Measurements from ENCODE around the gene SBF2.

SBF2 gene

GRCh38 chr11:10295064-10295901 is 1.3 kb upstream of the SBF2 start:
- Histone ChIP-seq H2BK15ac (replicated peaks; ENCODE audit: low read depth) (no peak overlapping the region), H3K36me3 (ENCODE audit: control insufficient read depth, insufficient read depth, low read length) (no peaks in the 10 kb centered on the region), H2BK5ac (ENCODE audit: low read length) (no peak overlapping the region), H3K18ac (ENCODE audit: low read length) (peak overlapping the region; percentile 78), H4K5ac (ENCODE audit: low read length) (no peak overlapping the region), H3K79me1 (ENCODE audit: low read length) (peaks cover 1% of the 10 kb centered on the region), H3K79me2 (ENCODE audit: control insufficient read depth, insufficient read depth, low read length) (peaks cover 8% of the 10 kb centered on the region), H4K8ac (ENCODE audit: low read depth, low read length) (no peak overlapping the region), H3K23ac (ENCODE audit: low read length) (no peak overlapping the region), H3K4me3 (ENCODE audit: low read length) (no peak overlapping the region), H3K27me3 (ENCODE audit: insufficient read depth, low read length, poor library complexity) (no peaks in the 10 kb centered on the region), H3K4me1 (ENCODE audit: control insufficient read depth, low read depth, low read length) (peaks cover 3% of the 10 kb centered on the region), H3K4me2 (ENCODE audit: low read length) (peak overlapping the region; percentile 77), H2AK5ac (ENCODE audit: low read length) (no peak overlapping the region), H3K4ac (ENCODE audit: low read depth, low read length) (no peak overlapping the region), H2BK120ac (ENCODE audit: low read depth, low read length) (no peak overlapping the region), H3K9ac (ENCODE audit: low read length) (peak overlapping the region; percentile 90), H3K27ac (ENCODE audit: low read depth, low read length) (peak overlapping the region; percentile 96), H3K56ac (ENCODE audit: low read length) (peak overlapping the region; percentile 97)
- WGBS (ENCODE audit: extremely low coverage, insufficient coverage, low lambda C conversion rate): no CpG with 5 or more reads among the region's 10 CpGs
- DNase-seq: no peak

- Histone ChIP-seq H3K4me1 (ENCODE audit: control insufficient read depth, low read depth, low read length) (peaks cover 3% of the 10 kb centered on the region), H3K4me2 (ENCODE audit: low read length) (peak overlapping the region; percentile 77), H3K4me3 (ENCODE audit: low read length) (peak overlapping the region; percentile 50), H2BK15ac (replicated peaks; ENCODE audit: low read depth) (no peak overlapping the region), H3K56ac (ENCODE audit: low read length) (peak overlapping the region; percentile 97), H3K79me1 (ENCODE audit: low read length) (peaks cover 4% of the 10 kb centered on the region), H2BK120ac (ENCODE audit: low read depth, low read length) (peak overlapping the region; percentile 63), H3K23ac (ENCODE audit: low read length) (no peak overlapping the region), H4K8ac (ENCODE audit: low read depth, low read length) (no peak overlapping the region), H4K5ac (ENCODE audit: low read length) (no peak overlapping the region), H3K4ac (ENCODE audit: low read depth, low read length) (peak overlapping the region; percentile 93), H2BK5ac (ENCODE audit: low read length) (peak overlapping the region; percentile 79), H3K18ac (ENCODE audit: low read length) (peak overlapping the region; percentile 78), H2AK5ac (ENCODE audit: low read length) (no peak overlapping the region), H3K9ac (ENCODE audit: low read length) (peak overlapping the region; percentile 90), H3K79me2 (ENCODE audit: control insufficient read depth, insufficient read depth, low read length) (peaks cover 14% of the 10 kb centered on the region), H3K36me3 (ENCODE audit: control insufficient read depth, insufficient read depth, low read length) (no peaks in the 10 kb centered on the region), H3K27ac (ENCODE audit: low read depth, low read length) (peak overlapping the region; percentile 96), H3K27me3 (ENCODE audit: insufficient read depth, low read length, poor library complexity) (no peaks in the 10 kb centered on the region)
- no CpG with 5 or more reads among the region's 45 CpGs for WGBS (ENCODE audit: extremely low coverage, insufficient coverage, low lambda C conversion rate)
- peak; percentile 66 for DNase-seq
Measured at GRCh38 chr11:10294290-10294953, 403 bp upstream of the SBF2 start.

GRCh38 chr11:10291801-10292638 is 2.0 kb downstream of the SBF2 start:
- Histone ChIP-seq H4K8ac (ENCODE audit: low read depth, low read length) (no peak overlapping the region), H3K4me2 (ENCODE audit: low read length) (no peak overlapping the region), H2BK15ac (replicated peaks; ENCODE audit: low read depth) (no peak overlapping the region), H2BK5ac (ENCODE audit: low read length) (no peak overlapping the region), H2BK120ac (ENCODE audit: low read depth, low read length) (no peak overlapping the region), H3K4ac (ENCODE audit: low read depth, low read length) (no peak overlapping the region), H3K4me3 (ENCODE audit: low read length) (no peak overlapping the region), H3K56ac (ENCODE audit: low read length) (no peak overlapping the region), H3K4me1 (ENCODE audit: control insufficient read depth, low read depth, low read length) (peaks cover 3% of the 10 kb centered on the region), H3K36me3 (ENCODE audit: control insufficient read depth, insufficient read depth, low read length) (no peaks in the 10 kb centered on the region), H2AK5ac (ENCODE audit: low read length) (no peak overlapping the region), H3K27ac (ENCODE audit: low read depth, low read length) (no peak overlapping the region), H3K27me3 (ENCODE audit: insufficient read depth, low read length, poor library complexity) (no peaks in the 10 kb centered on the region), H3K9ac (ENCODE audit: low read length) (no peak overlapping the region), H3K79me2 (ENCODE audit: control insufficient read depth, insufficient read depth, low read length) (peaks cover 16% of the 10 kb centered on the region), H4K5ac (ENCODE audit: low read length) (no peak overlapping the region), H3K79me1 (ENCODE audit: low read length) (peaks cover 4% of the 10 kb centered on the region), H3K18ac (ENCODE audit: low read length) (no peak overlapping the region), H3K23ac (ENCODE audit: low read length) (no peak overlapping the region)
- WGBS (ENCODE audit: extremely low coverage, insufficient coverage, low lambda C conversion rate): no CpG with 5 or more reads among the region's 17 CpGs
- no peak for DNase-seq

GRCh38 chr11:10289765-10290380 is 4.1 kb downstream of the SBF2 start:
- no peaks in the 10 kb centered on the region for H3K27me3 ChIP-seq (ENCODE audit: insufficient read depth, low read length, poor library complexity)
- no peaks in the 10 kb centered on the region for H3K36me3 ChIP-seq (ENCODE audit: control insufficient read depth, insufficient read depth, low read length)
- H4K5ac ChIP-seq (ENCODE audit: low read length): no peak overlapping the region
- no peak overlapping the region for H4K8ac ChIP-seq (ENCODE audit: low read depth, low read length)
- H2AK5ac ChIP-seq (ENCODE audit: low read length): no peak overlapping the region
- H2BK15ac ChIP-seq (replicated peaks; ENCODE audit: low read depth): no peak overlapping the region
- no peak overlapping the region for H2BK120ac ChIP-seq (ENCODE audit: low read depth, low read length)
- H3K4me1 ChIP-seq (ENCODE audit: control insufficient read depth, low read depth, low read length): no peaks in the 10 kb centered on the region
- no peak for DNase-seq
- no peak overlapping the region for H3K4ac ChIP-seq (ENCODE audit: low read depth, low read length)
- WGBS (ENCODE audit: extremely low coverage, insufficient coverage, low lambda C conversion rate): no CpG with 5 or more reads among the region's 10 CpGs
- no peak overlapping the region for H3K4me2 ChIP-seq (ENCODE audit: low read length)
- H3K27ac ChIP-seq (ENCODE audit: low read depth, low read length): no peak overlapping the region
- no peak overlapping the region for H3K18ac ChIP-seq (ENCODE audit: low read length)
- no peak overlapping the region for H3K23ac ChIP-seq (ENCODE audit: low read length)
- no peak overlapping the region for H2BK5ac ChIP-seq (ENCODE audit: low read length)
- no peak overlapping the region for H3K56ac ChIP-seq (ENCODE audit: low read length)
- peaks cover 16% of the 10 kb centered on the region for H3K79me2 ChIP-seq (ENCODE audit: control insufficient read depth, insufficient read depth, low read length)
- peaks cover 4% of the 10 kb centered on the region for H3K79me1 ChIP-seq (ENCODE audit: low read length)
- H3K9ac ChIP-seq (ENCODE audit: low read length): no peak overlapping the region
- no peak overlapping the region for H3K4me3 ChIP-seq (ENCODE audit: low read length)

- no peak overlapping the region for H4K5ac ChIP-seq (ENCODE audit: low read length)
- no peak overlapping the region for H3K56ac ChIP-seq (ENCODE audit: low read length)
Measured at GRCh38 chr11:10288881-10289764, 4.9 kb downstream of the SBF2 start.

More at GRCh38 chr11:10288881-10289764, 4.9 kb downstream of the SBF2 start:
- Histone ChIP-seq H3K4me3 (ENCODE audit: low read length) (no peak overlapping the region), H3K79me2 (ENCODE audit: control insufficient read depth, insufficient read depth, low read length) (peaks cover 16% of the 10 kb centered on the region), H3K4ac (ENCODE audit: low read depth, low read length) (no peak overlapping the region), H3K27ac (ENCODE audit: low read depth, low read length) (no peak overlapping the region), H3K36me3 (ENCODE audit: control insufficient read depth, insufficient read depth, low read length) (no peaks in the 10 kb centered on the region), H3K79me1 (ENCODE audit: low read length) (peaks cover 4% of the 10 kb centered on the region), H4K8ac (ENCODE audit: low read depth, low read length) (no peak overlapping the region), H3K4me1 (ENCODE audit: control insufficient read depth, low read depth, low read length) (no peaks in the 10 kb centered on the region), H2BK15ac (replicated peaks; ENCODE audit: low read depth) (no peak overlapping the region), H2BK5ac (ENCODE audit: low read length) (no peak overlapping the region), H2AK5ac (ENCODE audit: low read length) (no peak overlapping the region), H3K27me3 (ENCODE audit: insufficient read depth, low read length, poor library complexity) (no peaks in the 10 kb centered on the region), H3K4me2 (ENCODE audit: low read length) (no peak overlapping the region), H3K18ac (ENCODE audit: low read length) (no peak overlapping the region), H2BK120ac (ENCODE audit: low read depth, low read length) (no peak overlapping the region), H3K9ac (ENCODE audit: low read length) (no peak overlapping the region), H3K23ac (ENCODE audit: low read length) (no peak overlapping the region)
- no CpG with 5 or more reads among the region's 24 CpGs for WGBS (ENCODE audit: extremely low coverage, insufficient coverage, low lambda C conversion rate)
- DNase-seq: no peak
